GM18951 (cell line): ENCODE results near the gene NEDD4L.
"Not testable (repeated sequence)": the region's sequence is repeated elsewhere in the genome, so short reads cannot be mapped to it uniquely, and the experiment has no call there.

ENCODE experiments used
- POLR2A ChIP-seq: IDR thresholded peaks from 4 replicates; pipeline ENCODE4 v1.6.1; 2011; ENCODE audit warnings: mild to moderate bottlenecking; ENCODE audit not compliant: insufficient read length, insufficient read depth; ENCODE audit errors: extremely low read depth
- in situ Hi-C: fragments of 300-500 bp; cut with MboI; formaldehyde crosslinking; loops from one replicate; pipeline ENCODE4 v1.12.0; 2022; ENCODE audit warnings: low sequenced_read_pairs, mixed read lengths, inconsistent platforms; ENCODE audit not compliant: unreplicated experiment

NEDD4L gene

GRCh38 chr18:58426611-58427010 lies 382.6 kb downstream of the NEDD4L start:
- in situ Hi-C loops = no loop called here
- no peak for TF ChIP-seq POLR2A

GRCh38 chr18:58427321-58427720 lies 383.3 kb downstream of the NEDD4L start:
- in situ Hi-C loops = no loop called here
- no peak for TF ChIP-seq POLR2A

- TF ChIP-seq POLR2A = no peak
- in situ Hi-C loops = no loop called here
Observed at GRCh38 chr18:58429442-58429841, 385.4 kb downstream of the NEDD4L start.

- in situ Hi-C loops = no loop called here
- TF ChIP-seq POLR2A = no peak
Observed at GRCh38 chr18:58431215-58431614, 387.2 kb downstream of the NEDD4L start.

GRCh38 chr18:58432050-58432727 lies 388.2 kb downstream of the NEDD4L start:
- TF ChIP-seq POLR2A = no peak
- in situ Hi-C loops = no loop called here

GRCh38 chr18:58435221-58436005 lies 391.4 kb downstream of the NEDD4L start:
- in situ Hi-C loops = not testable (repeated sequence)

GRCh38 chr18:58438161-58438957 lies 394.3 kb downstream of the NEDD4L start:
- in situ Hi-C loops = no loop called here
- no peak for TF ChIP-seq POLR2A

GRCh38 chr18:58438958-58439300 lies 394.9 kb downstream of the NEDD4L start:
- in situ Hi-C loops = no loop called here
- TF ChIP-seq POLR2A = no peak

GRCh38 chr18:58443671-58444070 lies 399.6 kb downstream of the NEDD4L start:
- in situ Hi-C loops = no loop called here
- no peak for TF ChIP-seq POLR2A

GRCh38 chr18:58446391-58447060 lies 402.5 kb downstream of the NEDD4L start:
- in situ Hi-C loops = no loop called here
- no peak for TF ChIP-seq POLR2A

GRCh38 chr18:58447402-58448095 lies 403.5 kb downstream of the NEDD4L start:
- no peak for TF ChIP-seq POLR2A
- in situ Hi-C loops = no loop called here

GRCh38 chr18:58449464-58449863 lies 405.4 kb downstream of the NEDD4L start:
- in situ Hi-C loops = no loop called here
- no peak for TF ChIP-seq POLR2A
